Measurements from ENCODE around the gene UGCG. TPM values are rescaled to one million over a fixed set of nuclear protein-coding genes. Genes with fewer than 3 reads are reported as not detected.

UGCG gene
- total RNA-seq, 1 experiment from 2014 or later = 32.6 TPM

- TF ChIP-seq SRF (IDR thresholded peaks at IDR 0.05; ENCODE audit: low read depth) (no peak), TCF7L2 (IDR thresholded peaks at IDR 0.05; ENCODE audit: borderline replicate concordance, extremely low read depth, insufficient read depth, insufficient read length) (no peak), SP1 (IDR thresholded peaks at IDR 0.05; ENCODE audit: low read depth) (no peak)
Observed at GRCh38 chr9:111854799-111855198, 41.8 kb upstream of the UGCG start (continued).

GRCh38 chr9:111857555-111858211, 38.9 kb upstream of the UGCG start:
- ChIA-PET POLR2A (no interaction called here), CTCF (no interaction called here), RAD21 (ENCODE audit: low non-redundant PET in 1 of 2, low total read pairs in 2 of 2, uncharacterized antibody in 2 of 2, unreplicated experiment in 2 of 2) (no interaction called here)
- Histone ChIP-seq H3K79me2 (ENCODE audit: insufficient read depth, low read length) (no peaks in the 10 kb centered on the region), H3K9ac (ENCODE audit: low read length) (no peak overlapping the region), H3K27ac (ENCODE audit: low read depth, low read length) (no peak overlapping the region), H4K20me1 (ENCODE audit: insufficient read depth) (no peaks in the 10 kb centered on the region), H3K4me3 (replicated peaks in 1 of 2; ENCODE audit: low read depth in 1 of 2, low read length in 2 of 2) (no peak overlapping the region), H3K9me2 (ENCODE audit: insufficient read depth) (no peaks in the 10 kb centered on the region), H3K4me2 (ENCODE audit: low read length) (peak overlapping the region; percentile 27; the same call in 1 of the 2 replicates), H2AFZ (ENCODE audit: low read depth, low read length, poor library complexity, severe bottlenecking) (no peak overlapping the region), H3K9me3 (ENCODE audit: control insufficient read depth in 1 of 2, insufficient read depth in 1 of 2, low read depth in 1 of 2, low read length in 2 of 2) (no peaks in the 10 kb centered on the region), H3K4me1 (ENCODE audit: control insufficient read depth in 1 of 2, insufficient read depth in 2 of 2, low read length in 2 of 2) (peaks cover 0 to 11% of the 10 kb centered on the region in 2 experiments; a peak in 1 of 4 replicates), H3K36me3 (ENCODE audit: control insufficient read depth in 1 of 2, insufficient read depth in 2 of 2, low read length in 2 of 2) (no peaks in the 10 kb centered on the region), H3K27me3 (ENCODE audit: insufficient read depth, low read length) (no peaks in the 10 kb centered on the region)
- intact Hi-C loops (cut with micrococcal nuclease) = no loop called here
- no TSS peak for BruUV-seq (replicated peaks)
- DNase-seq (ENCODE audit: low read depth, low spot score) (no peak), ATAC-seq (no peak)
- TF ChIP-seq FOSL1 (IDR thresholded peaks at IDR 0.05; ENCODE audit: low read depth) = no peak
- no peak for TF ChIP-seq SRF (IDR thresholded peaks at IDR 0.05; ENCODE audit: low read depth)
- TF ChIP-seq YY1 (IDR thresholded peaks at IDR 0.05; ENCODE audit: extremely low read depth, insufficient replicate concordance, low read depth, low read length) = no peak
- TF ChIP-seq MAX (IDR thresholded peaks at IDR 0.05) = no peak
- no peak for TF ChIP-seq CTCF (IDR thresholded peaks at IDR 0.05 in 2 of 3, conservative IDR thresholded peaks at IDR 0.05 in 1 of 3; ENCODE audit: borderline replicate concordance in 1 of 3, insufficient read depth in 1 of 3, low read depth in 2 of 3, low read length in 2 of 3)
- TF ChIP-seq ZBTB33 (IDR thresholded peaks at IDR 0.05; ENCODE audit: extremely low read depth, insufficient replicate concordance, low read length) = no peak
- TF ChIP-seq EZH2 (IDR thresholded peaks at IDR 0.05) = no peak
- no peak for TF ChIP-seq SP1 (IDR thresholded peaks at IDR 0.05; ENCODE audit: low read depth)
- TF ChIP-seq ZNF274 (IDR thresholded peaks at IDR 0.05; ENCODE audit: low read depth, low read length) = no peak
